ENCODE measurements around the gene RNF208.

RNF208 gene

DNA sequence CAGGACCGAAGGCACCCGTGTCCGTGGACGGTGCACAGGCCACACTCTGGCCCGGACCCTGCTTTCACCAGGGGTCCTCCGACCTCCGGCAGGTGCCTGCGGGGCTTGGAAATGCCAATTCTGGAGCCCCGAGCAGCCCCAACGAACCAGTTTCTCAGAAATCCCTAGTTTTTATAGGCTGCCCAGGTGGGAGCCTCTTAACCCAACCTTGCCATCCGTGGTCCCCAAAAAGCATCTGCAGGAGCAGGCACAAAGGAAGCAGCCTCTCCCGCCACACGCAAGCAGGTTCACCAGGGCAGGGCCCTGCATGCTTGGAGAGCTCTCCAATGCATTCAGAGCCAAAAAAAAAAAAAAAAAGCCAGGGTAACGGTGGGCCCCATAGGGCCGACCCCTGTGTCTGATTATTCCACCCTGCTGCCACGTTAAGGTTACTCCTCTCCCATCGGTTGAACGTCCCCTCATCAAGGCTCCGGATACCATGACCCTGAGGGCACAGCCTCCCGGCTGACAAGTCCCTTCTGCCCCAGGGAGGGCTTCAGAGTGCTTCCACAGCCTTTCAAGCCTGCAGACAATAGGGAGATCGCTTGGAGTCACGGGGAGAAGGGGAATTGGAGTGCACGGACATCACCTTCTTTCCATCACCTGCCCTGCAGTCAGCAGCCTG, 20.7 kb downstream of the RNF208 start:
- peak overlapping the region; percentile 62 for H3K4me3 ChIP-seq (replicated peaks; ENCODE audit: insufficient read depth, low read length)
- no peaks in the 10 kb centered on the region for H3K27me3 ChIP-seq (ENCODE audit: insufficient read depth, poor library complexity, severe bottlenecking)
- no peak for TF ChIP-seq GABPA (IDR thresholded peaks at IDR 0.05; ENCODE audit: low read depth)
- TF ChIP-seq, protein P1, sequence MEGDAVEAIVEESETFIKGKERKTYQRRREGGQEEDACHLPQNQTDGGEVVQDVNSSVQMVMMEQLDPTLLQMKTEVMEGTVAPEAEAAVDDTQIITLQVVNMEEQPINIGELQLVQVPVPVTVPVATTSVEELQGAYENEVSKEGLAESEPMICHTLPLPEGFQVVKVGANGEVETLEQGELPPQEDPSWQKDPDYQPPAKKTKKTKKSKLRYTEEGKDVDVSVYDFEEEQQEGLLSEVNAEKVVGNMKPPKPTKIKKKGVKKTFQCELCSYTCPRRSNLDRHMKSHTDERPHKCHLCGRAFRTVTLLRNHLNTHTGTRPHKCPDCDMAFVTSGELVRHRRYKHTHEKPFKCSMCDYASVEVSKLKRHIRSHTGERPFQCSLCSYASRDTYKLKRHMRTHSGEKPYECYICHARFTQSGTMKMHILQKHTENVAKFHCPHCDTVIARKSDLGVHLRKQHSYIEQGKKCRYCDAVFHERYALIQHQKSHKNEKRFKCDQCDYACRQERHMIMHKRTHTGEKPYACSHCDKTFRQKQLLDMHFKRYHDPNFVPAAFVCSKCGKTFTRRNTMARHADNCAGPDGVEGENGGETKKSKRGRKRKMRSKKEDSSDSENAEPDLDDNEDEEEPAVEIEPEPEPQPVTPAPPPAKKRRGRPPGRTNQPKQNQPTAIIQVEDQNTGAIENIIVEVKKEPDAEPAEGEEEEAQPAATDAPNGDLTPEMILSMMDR (IDR thresholded peaks at IDR 0.05; ENCODE audit: insufficient read depth, low read length): no peak
- TF ChIP-seq, protein P2, sequence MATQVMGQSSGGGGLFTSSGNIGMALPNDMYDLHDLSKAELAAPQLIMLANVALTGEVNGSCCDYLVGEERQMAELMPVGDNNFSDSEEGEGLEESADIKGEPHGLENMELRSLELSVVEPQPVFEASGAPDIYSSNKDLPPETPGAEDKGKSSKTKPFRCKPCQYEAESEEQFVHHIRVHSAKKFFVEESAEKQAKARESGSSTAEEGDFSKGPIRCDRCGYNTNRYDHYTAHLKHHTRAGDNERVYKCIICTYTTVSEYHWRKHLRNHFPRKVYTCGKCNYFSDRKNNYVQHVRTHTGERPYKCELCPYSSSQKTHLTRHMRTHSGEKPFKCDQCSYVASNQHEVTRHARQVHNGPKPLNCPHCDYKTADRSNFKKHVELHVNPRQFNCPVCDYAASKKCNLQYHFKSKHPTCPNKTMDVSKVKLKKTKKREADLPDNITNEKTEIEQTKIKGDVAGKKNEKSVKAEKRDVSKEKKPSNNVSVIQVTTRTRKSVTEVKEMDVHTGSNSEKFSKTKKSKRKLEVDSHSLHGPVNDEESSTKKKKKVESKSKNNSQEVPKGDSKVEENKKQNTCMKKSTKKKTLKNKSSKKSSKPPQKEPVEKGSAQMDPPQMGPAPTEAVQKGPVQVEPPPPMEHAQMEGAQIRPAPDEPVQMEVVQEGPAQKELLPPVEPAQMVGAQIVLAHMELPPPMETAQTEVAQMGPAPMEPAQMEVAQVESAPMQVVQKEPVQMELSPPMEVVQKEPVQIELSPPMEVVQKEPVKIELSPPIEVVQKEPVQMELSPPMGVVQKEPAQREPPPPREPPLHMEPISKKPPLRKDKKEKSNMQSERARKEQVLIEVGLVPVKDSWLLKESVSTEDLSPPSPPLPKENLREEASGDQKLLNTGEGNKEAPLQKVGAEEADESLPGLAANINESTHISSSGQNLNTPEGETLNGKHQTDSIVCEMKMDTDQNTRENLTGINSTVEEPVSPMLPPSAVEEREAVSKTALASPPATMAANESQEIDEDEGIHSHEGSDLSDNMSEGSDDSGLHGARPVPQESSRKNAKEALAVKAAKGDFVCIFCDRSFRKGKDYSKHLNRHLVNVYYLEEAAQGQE (IDR thresholded peaks at IDR 0.05; ENCODE audit: insufficient replicate concordance, low read depth): no peak
- TF ChIP-seq POLR2AphosphoS5 (IDR thresholded peaks at IDR 0.05; ENCODE audit: low read depth): no peak
- no peak for TF ChIP-seq SPI1 (IDR thresholded peaks at IDR 0.05; ENCODE audit: borderline replicate concordance, low read depth)
- DNase-seq (ENCODE audit: low read depth in 1 of 2, low spot score in 1 of 2): peak in 1 of 2 experiments; percentile 22
- H3K27ac ChIP-seq (replicated peaks): peak overlapping the region; percentile 74

DNA sequence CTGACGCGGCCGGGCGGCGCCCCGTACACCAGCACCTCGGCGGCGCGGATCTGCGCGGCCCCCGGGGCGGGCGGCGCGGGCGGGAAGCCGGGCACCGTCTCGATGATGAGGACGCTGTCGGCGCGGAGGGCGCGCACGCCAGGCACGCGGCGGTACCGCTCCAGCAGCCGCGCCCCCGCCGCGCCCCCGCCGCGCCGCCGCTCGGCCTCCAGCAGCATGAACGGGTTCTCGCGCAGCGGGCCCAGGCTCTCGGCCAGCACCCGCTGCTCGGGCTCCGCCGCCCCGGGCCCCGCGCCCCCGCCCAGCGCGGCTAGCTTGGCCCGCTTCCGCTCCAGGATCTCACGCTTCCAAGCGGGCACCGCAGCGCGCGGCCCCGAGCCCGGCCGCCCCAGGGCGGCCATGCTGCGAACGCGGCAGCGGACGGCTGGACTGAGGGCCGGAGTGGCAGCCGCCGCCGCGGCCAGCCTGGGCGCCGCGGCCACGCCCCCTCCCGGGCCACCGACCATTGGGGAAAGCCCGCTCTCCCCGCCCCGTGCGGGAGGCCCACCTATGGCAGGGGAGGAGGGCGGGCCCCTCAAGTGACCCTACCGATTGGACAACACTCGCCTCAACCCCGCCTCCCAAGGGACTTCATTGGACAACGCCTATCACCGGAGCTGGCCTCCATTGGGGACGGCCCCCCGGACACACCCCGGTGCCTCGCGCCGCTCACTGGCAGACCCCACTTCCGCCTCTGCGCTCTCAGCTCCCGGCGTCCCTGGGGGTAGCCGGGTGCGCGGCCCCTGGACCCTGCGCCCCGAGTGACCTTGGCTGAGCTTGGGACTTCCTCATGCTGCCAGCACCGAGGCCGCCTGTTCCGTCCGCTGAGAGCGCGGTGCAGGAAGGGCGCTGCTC, 21.5 kb downstream of the RNF208 start, which contains the start of gene TPRN:
TSS of gene TPRN (minus strand) at position 431 of the 894 bp plus-strand sequence. CDS start at position 401, 30 bp downstream.
- TF ChIP-seq POLR2AphosphoS5 (IDR thresholded peaks at IDR 0.05; ENCODE audit: low read depth): peak; percentile 74
- TF ChIP-seq, protein P1 (IDR thresholded peaks at IDR 0.05; ENCODE audit: insufficient read depth, low read length): no peak
- TF ChIP-seq SPI1 (IDR thresholded peaks at IDR 0.05; ENCODE audit: borderline replicate concordance, low read depth): peak; percentile 66
- Histone ChIP-seq H3K27ac (replicated peaks) (peak within 1 kb of the TSS; percentile 74), H3K4me3 (replicated peaks; ENCODE audit: insufficient read depth, low read length) (peak within 1 kb of the TSS; percentile 62)

DNA sequence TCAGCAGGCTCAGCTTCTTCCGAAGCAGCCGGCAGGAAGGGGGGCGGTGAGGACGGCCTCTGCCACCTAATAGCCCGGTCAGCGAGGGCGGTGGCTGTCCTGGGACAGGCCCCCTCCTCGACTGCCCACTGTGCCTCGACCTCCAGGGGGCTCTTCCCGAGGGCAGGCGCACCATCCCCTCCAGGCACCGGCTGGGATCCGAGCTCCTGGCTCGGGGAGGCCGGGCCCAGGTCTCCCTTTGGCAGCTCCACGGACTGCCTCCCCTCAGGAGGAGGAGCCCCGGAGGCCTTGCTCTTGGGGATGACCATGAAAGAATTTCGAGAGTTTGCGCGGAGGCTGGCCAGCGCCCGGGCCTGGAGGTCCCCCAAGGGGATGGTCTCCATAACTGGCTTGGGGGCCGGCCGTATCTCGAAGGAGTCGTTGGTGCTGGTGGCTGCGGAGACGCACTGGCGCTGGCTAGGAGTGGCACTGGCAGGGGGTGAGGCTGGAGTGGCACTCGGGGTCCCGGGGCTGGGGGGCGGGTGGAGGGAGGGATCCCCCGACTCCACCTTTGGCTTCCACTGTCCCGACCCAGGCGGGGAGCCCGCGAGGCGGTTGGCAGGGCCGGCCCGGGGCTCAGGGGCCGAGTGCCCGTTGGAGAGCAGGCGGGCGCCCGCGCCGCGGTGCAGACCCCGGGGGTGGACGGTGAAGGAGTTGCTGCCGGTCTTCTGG, 22.5 kb downstream of the RNF208 start:
- no peak for TF ChIP-seq SPI1 (IDR thresholded peaks at IDR 0.05; ENCODE audit: borderline replicate concordance, low read depth)
- TF ChIP-seq GABPA (IDR thresholded peaks at IDR 0.05; ENCODE audit: low read depth): no peak
- TF ChIP-seq, protein P2 (IDR thresholded peaks at IDR 0.05; ENCODE audit: insufficient replicate concordance, low read depth): no peak
- TF ChIP-seq POLR2AphosphoS5 (IDR thresholded peaks at IDR 0.05; ENCODE audit: low read depth): no peak
- TF ChIP-seq, protein P1 (IDR thresholded peaks at IDR 0.05; ENCODE audit: insufficient read depth, low read length): no peak
- H3K27me3 ChIP-seq (ENCODE audit: insufficient read depth, poor library complexity, severe bottlenecking): no peaks in the 10 kb centered on the region
- DNase-seq (ENCODE audit: low read depth in 1 of 2, low spot score in 1 of 2): no peak
- peak overlapping the region; percentile 36 for H3K4me3 ChIP-seq (replicated peaks; ENCODE audit: insufficient read depth, low read length)
- no peak overlapping the region for H3K27ac ChIP-seq (replicated peaks)

More for the DNA sequence above, 21.5 kb downstream of the RNF208 start, which contains the start of gene TPRN:
- no peaks in the 10 kb centered on the region for H3K27me3 ChIP-seq (ENCODE audit: insufficient read depth, poor library complexity, severe bottlenecking)
- DNase-seq (ENCODE audit: low read depth in 1 of 2, low spot score in 1 of 2): peak; percentile 100

All from HL-60 (cell line).